Fibroblast of lung (primary cell): ENCODE data around the gene ADCY3. TPM values are rescaled to one million over a fixed set of nuclear protein-coding genes. Genes with fewer than 3 reads are reported as not detected.

ENCODE experiments used
- DNase-seq, 2 donors: peaks; one replicate each; pipeline versions ENCODE4 v3.0.0 to v3.0.0-alpha.2; 2010; ENCODE audit warnings: low read depth in 2 of 2
- H2AFZ ChIP-seq: 2 replicates; pipeline ENCODE4 v1.5.1; 2012; ENCODE audit warnings: low read length, control low read depth, inconsistent platforms
- H3K27ac ChIP-seq: 2 replicates; pipeline ENCODE4 v1.5.1; 2011; ENCODE audit warnings: low read length, control low read depth; ENCODE audit not compliant: insufficient read depth
- H3K27me3 ChIP-seq: 2 replicates; pipeline ENCODE4 v1.5.1; 2011; ENCODE audit warnings: mild to moderate bottlenecking, low read length; ENCODE audit not compliant: control insufficient read depth, insufficient read depth
- H3K36me3 ChIP-seq: 2 replicates; pipeline ENCODE4 v1.5.1; 2011; ENCODE audit warnings: low read length; ENCODE audit not compliant: control insufficient read depth, insufficient read depth
- H3K4me1 ChIP-seq: 2 replicates; pipeline ENCODE4 v1.5.1; 2011; ENCODE audit warnings: low read length; ENCODE audit not compliant: control insufficient read depth, insufficient read depth; ENCODE audit errors: extremely low read depth
- H3K4me2 ChIP-seq: 2 replicates; pipeline ENCODE4 v1.5.1; 2011; ENCODE audit warnings: low read length, control low read depth; ENCODE audit not compliant: insufficient read depth; ENCODE audit errors: extremely low read depth
- H3K4me3 ChIP-seq, 4 experiments: fragments of 200-600 bp in 1 of 4; sonication (generic) in 1 of 4; replicated peaks in 1 of 4; 2 replicates each; pipeline ENCODE4 v1.5.1; 2011 to 2016; ENCODE audit warnings: low read length in 4 of 4, low read depth in 3 of 4, mild to moderate bottlenecking in 3 of 4, control low read depth in 2 of 4, inconsistent platforms in 1 of 4, mixed read lengths in 1 of 4; ENCODE audit not compliant: insufficient read depth in 1 of 4; ENCODE audit errors: control extremely low read depth in 1 of 4
- H3K79me2 ChIP-seq: 2 replicates; pipeline ENCODE4 v1.5.1; 2012; ENCODE audit warnings: mild to moderate bottlenecking, low read length, inconsistent platforms; ENCODE audit not compliant: control insufficient read depth, insufficient read depth
- H3K9ac ChIP-seq: 2 replicates; pipeline ENCODE4 v1.5.1; 2011; ENCODE audit warnings: mild to moderate bottlenecking, low read length, control low read depth; ENCODE audit not compliant: insufficient read depth
- H3K9me3 ChIP-seq: 2 replicates; pipeline ENCODE4 v1.5.1; 2012; ENCODE audit warnings: low read depth, low read length; ENCODE audit not compliant: control insufficient read depth, insufficient read depth
- H4K20me1 ChIP-seq: 2 replicates; pipeline ENCODE4 v1.5.1; 2011; ENCODE audit warnings: low read length; ENCODE audit not compliant: control insufficient read depth, insufficient read depth; ENCODE audit errors: extremely low read depth
- CTCF ChIP-seq, 2 donors: IDR thresholded peaks in 1 of 2; conservative IDR thresholded peaks in 1 of 2; 1 replicate in 1 of 2; 2 replicates in 1 of 2; pipeline ENCODE4 v1.5.1; 2011 to 2012; ENCODE audit warnings: low read length in 2 of 2, control low read depth in 1 of 2, inconsistent platforms in 1 of 2, low read depth in 1 of 2, mild to moderate bottlenecking in 1 of 2
- EZH2 ChIP-seq: IDR thresholded peaks from 2 replicates; pipeline ENCODE4 v1.5.1; 2012; ENCODE audit warnings: low read length, control low read depth, mild to moderate bottlenecking; ENCODE audit errors: missing control alignments
- polyA plus RNA-seq, 2 donors: library from polyadenylated mRNA; depleted of rRNA in 1 of 2; stranded (reverse) in 1 of 2; unstranded in 1 of 2; fragments of >200 nt; gene quantifications; 2 replicates each; pipeline ENCODE4 v1.2.1, GENCODE V29; 2011 to 2012; ENCODE audit warnings: missing spikeins in 1 of 2
- total RNA-seq: library from RNA; depleted of rRNA; stranded (reverse); fragments of >200 nt; gene quantifications from 2 replicates; pipeline ENCODE4 v1.2.1, GENCODE V29; 2014

The ADCY3 gene
- total and polyA plus RNA-seq, 2 donors (not counting 1 experiment from before 2014, with no cell fraction given): 33.0 to 90.2 TPM

GRCh38 chr2:24843330-24843860 is 76.6 kb downstream of the ADCY3 start:
- Histone ChIP-seq H4K20me1 (no peaks in the 10 kb centered on the region), H3K4me1 (no peaks in the 10 kb centered on the region), H3K79me2 (no peaks in the 10 kb centered on the region), H3K27ac (no peak overlapping the region), H3K36me3 (no peaks in the 10 kb centered on the region), H3K9me3 (no peaks in the 10 kb centered on the region), H2AFZ (no peak overlapping the region), H3K9ac (no peak overlapping the region), H3K27me3 (no peaks in the 10 kb centered on the region), H3K4me2 (no peak overlapping the region), H3K4me3 (no peak overlapping the region)
- TF ChIP-seq EZH2: no peak
- no peak for TF ChIP-seq CTCF (conservative IDR thresholded peaks at IDR 0.05 in 1 of 2, IDR thresholded peaks at IDR 0.05 in 1 of 2; ENCODE audit: low read depth in 1 of 2, low read length in 2 of 2)
- no peak for DNase-seq

GRCh38 chr2:24842081-24843050 is 77.7 kb downstream of the ADCY3 start:
- Histone ChIP-seq H2AFZ (no peak overlapping the region), H3K4me3 (no peak overlapping the region), H3K4me2 (no peak overlapping the region), H3K27ac (no peak overlapping the region), H3K9me3 (no peaks in the 10 kb centered on the region), H3K36me3 (no peaks in the 10 kb centered on the region), H3K4me1 (no peaks in the 10 kb centered on the region), H3K79me2 (no peaks in the 10 kb centered on the region), H4K20me1 (no peaks in the 10 kb centered on the region), H3K9ac (no peak overlapping the region), H3K27me3 (no peaks in the 10 kb centered on the region)
- DNase-seq: no peak
- TF ChIP-seq CTCF (conservative IDR thresholded peaks at IDR 0.05 in 1 of 2, IDR thresholded peaks at IDR 0.05 in 1 of 2; ENCODE audit: low read depth in 1 of 2, low read length in 2 of 2) (no peak), EZH2 (no peak)
